Stimulated activated naive CD4-positive, alpha-beta T cell treated with Interleukin-2 at 50 U/mL for 16 hours (primary cell): ENCODE data around the gene FAM50A.
A peak's percentile ranks its signal among the peaks of the same experiment; 100 is the strongest.
"Not testable (repeated sequence)": the region's sequence is repeated elsewhere in the genome, so short reads cannot be mapped to it uniquely, and the experiment has no call there.

ENCODE experiments used
- DNase-seq: peaks from one replicate; lab custom pipeline; 2025; lab: John Stamatoyannopoulos, UW

FAM50A gene

DNA sequence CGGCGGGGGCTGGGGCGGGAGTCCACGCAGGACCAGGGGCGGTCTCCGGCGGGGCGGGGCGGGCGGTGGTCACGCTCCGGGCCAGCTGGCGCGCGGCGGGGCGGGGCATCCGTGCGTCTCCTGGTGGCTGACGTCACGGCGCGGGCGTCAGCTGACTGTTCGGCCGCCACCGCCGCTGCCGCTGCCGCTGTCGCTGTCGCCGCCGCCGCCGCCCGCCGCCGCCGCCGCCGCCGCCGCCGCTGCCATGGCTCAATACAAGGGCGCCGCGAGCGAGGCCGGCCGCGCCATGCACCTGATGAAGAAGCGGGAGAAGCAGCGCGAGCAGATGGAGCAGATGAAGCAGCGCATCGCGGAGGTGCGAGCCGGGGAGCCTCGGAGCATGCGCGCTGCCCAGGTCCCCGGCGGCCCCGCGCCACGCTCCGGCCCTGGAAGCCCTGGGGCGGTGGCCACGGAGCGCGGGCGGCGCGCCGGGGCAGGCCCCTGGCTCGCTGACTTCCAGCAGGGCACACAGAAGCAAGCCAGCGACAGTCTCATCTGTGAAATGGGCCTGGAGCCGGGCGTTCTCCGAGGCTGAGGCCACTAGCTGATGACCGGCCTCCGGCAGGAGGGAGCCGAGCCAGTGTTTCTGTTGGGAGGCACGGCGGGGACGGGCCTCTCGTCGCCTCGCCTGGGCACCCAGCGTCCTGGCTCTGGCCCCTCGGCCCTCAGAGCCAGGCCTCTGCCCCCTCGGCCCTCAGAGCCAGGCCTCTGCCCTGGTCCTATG is at the start of gene FAM50A:
TSS of gene FAM50A (plus strand) at position 150 of the 763 bp plus-strand sequence. CDS start at position 245, 95 bp downstream.
- peak; percentile 67 for DNase-seq

GRCh38 chrX:154396363-154396762 is 47.6 kb upstream of the FAM50A start:
- not testable (repeated sequence) for DNase-seq

GRCh38 chrX:154396973-154397887 is 46.7 kb upstream of the FAM50A start:
- DNase-seq, result peak; percentile 73

- peak; percentile 90 for DNase-seq
Observed at GRCh38 chrX:154397888-154398667, 45.9 kb upstream of the FAM50A start, which contains the start of gene RPL10. RPL10 (plus strand) TSS chrX:154398377; CDS start chrX:154398520, 143 bp downstream.

- DNase-seq, result peak; percentile 75
Observed at GRCh38 chrX:154398668-154399526, 45.0 kb upstream of the FAM50A start.

- no peak for DNase-seq
Observed at GRCh38 chrX:154399527-154400368, 44.2 kb upstream of the FAM50A start.

DNA sequence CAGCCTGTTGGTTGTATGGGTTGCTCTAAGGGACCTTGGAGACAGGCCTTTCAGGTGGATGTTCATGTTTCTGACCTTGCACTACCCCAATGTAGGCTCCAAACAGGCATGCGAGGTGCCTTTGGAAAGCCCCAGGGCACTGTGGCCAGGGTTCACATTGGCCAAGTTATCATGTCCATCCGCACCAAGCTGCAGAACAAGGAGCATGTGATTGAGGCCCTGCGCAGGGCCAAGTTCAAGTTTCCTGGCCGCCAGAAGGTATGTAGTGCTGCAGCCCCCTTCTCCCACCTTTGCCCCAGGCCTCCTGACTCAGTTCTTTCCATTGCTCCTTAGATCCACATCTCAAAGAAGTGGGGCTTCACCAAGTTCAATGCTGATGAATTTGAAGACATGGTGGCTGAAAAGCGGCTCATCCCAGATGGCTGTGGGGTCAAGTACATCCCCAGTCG is 43.5 kb upstream of the FAM50A start:
- DNase-seq, result not testable (repeated sequence)

DNA sequence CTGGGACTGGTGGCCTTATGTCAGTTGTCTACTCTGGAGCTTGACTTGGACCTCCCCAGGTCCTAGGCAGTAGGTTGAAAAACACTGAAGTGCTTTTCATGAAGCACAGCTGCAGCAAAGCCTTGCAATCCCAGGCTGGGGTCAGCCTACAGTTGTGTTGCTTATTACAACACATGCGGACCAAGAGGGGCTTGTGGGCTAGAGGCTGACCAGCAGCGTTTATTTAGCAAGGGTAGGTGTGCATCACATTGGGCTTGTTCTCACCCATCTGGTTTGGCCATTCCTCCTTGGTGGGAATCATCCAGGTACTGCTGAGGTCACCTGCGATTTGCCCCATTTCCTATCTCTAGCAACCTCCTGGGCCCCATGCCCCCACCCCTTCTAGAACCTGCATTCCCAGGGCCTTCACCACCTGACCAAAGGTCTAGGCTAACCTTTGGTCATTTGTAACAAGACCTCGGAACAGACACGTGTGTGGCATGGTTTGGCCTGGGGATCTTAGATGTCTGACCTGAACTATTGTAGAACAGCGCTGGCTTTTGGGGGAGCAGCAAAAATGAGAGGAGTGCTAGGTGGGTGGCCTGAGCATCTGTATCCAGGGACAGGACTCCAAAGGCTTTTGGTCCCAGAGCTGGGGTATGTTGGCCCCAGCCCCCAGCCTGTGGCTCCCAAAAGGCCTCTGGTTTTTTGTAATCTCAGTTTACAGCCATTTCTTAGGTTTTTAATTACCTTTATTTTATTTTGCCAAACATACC is 42.7 kb upstream of the FAM50A start:
- no peak for DNase-seq

DNA sequence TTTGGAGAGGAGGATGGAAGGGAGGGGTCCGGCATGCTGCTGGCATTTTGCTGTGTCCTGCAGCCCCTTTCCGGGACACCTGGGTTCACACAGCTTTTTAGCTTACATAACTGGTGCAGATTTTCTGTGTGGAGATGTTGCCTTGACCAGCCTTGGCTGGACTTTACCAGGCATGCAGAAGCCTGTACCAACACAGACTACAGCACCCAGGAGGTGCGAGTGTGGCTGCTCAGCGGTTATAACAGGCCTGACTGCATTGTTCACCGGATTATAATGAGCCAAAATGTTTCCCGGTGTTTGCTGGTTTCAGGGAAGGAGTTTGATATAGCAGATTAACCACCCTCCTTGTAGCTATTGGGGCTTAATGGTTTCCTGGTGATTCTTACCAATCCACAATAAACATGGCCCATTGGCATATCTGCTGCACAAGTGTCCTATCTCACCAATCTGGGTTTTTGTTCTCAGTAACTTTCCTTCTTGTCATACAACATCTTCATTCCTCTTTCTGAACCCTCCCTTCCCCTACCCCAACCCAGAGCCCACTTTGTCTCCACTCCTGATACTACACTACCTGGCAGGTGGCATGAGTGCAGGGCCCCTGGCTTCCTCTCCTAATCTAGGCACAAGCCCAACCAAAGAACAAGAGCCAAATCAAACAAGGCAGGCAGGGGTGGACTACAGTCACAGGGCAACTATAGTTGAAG is 41.9 kb upstream of the FAM50A start:
- no peak for DNase-seq

DNA sequence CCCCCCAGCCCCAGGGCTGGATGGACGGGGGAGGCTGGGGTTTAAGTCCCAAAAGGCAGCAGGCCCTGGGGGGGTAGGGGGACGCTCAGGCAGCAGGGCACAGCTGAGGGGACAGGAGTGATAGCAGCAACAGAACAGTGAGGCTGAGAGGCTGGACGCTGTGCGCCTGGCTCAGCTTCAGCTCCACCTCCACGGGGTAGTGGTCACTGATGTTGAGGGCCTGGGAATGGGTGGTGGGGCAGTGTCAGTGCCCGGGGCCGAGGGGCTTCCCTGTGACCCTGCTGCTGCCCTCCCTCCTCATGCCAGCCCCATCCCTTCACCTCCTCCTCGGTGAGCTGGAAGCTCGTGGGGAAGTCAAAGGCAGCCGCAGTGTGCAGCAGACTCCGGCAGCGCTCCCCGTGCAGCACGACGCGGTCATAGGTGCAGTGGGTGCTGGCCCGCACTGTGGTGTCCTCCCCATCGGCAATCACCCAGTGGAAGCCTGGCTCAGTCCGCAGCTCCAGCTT is 41.3 kb upstream of the FAM50A start:
- DNase-seq, result no peak

DNA sequence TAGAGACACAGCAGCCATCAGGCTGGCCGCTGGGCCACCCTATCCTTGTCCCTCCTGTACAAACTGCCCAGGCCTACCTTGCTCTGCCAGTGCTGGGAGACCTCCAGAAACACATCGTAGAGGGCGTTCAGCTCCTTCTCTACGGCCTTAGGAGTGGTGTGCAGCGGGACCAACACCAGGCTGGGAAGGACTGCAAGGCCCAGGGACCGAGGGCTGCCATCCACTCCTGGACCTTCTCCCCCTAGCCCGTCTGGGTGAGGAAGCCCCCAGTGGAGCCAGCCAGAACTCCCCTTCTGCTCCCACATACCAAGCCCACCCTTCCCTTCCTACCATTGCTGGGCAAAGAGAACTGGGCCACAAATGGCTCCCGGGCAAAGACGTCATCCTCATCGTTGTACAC is 40.7 kb upstream of the FAM50A start:
- no peak for DNase-seq

DNA sequence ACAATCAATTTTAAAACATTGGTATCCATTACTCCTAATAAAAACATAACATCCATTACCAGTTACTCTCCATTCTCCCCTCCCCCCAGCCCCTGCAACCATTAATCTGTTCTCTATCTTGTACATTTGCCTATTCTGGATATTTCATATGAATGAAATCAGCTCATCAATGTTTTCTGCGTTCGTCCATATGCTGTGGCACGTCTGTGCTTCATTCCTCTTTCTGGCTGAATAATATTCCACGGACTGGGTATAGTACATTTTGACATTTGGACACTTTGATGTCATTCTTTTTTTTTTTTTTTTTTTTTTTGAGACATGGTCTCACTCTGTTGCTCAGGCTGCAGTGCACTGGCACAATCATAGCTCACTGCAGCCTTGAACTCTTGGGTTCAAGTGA is 40.1 kb upstream of the FAM50A start:
- DNase-seq, result no peak

DNA sequence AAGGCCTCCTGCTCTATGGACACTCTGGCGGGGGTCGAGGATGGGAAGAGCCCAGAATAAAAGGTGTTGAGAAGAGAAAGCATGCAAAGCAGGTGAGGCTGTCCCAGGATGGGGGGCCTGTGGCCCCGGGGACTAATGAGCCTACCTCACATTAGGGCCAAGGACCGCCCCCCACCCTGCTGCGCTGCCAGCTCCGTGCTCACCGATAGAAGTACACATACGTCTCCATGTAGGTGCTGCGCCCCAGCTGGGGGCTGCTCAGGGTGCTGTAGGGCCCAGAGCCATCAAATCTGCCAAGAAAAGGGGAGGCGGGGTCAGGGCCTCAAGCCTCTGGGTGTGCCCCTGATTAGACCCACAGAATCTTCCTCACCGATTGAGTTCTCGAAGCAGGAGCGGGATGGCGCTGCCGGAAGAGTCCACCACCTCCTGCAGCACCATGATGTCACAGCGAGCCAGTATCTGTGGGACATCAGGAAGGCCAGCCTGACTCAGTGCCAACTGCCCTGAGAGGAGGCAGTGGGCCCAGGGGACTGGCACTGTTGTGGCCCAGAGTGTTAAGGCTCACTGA is 39.2 kb upstream of the FAM50A start:
- DNase-seq, result no peak

DNA sequence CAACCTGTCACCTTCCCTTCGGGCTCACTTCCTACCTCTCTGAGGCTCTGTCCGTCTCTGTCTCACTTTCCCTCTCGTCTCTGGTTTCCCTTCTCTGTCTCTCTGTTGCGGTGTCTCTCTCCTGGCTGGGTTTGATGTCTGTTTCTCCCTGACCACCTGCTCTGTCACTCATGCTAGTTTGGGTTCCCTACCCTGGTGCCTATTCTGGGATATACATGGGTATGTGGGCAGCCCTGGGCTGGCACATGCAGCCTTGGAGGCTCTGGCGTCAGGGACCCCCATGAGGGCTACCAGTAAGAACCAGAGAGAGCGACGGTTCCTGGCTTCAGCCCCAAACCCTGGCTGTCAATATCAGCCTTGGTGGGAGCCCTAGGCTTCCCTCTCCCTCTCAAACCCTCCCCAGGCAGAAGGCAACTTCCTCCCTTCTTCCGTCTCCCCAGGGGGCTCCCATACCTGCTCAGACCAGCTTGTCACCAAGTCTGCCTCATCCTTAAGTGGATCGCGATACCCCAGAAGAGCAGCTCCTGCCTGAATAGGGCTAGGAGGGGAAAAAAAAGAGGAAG is 35.2 kb upstream of the FAM50A start:
- no peak for DNase-seq

GRCh38 chrX:154409222-154409871 is 34.6 kb upstream of the FAM50A start, which contains the start of gene DNASE1L1:
DNASE1L1 (minus strand) TSS chrX:154409254; CDS start chrX:154405568, 3,686 bp downstream.
- DNase-seq, result no peak

DNA sequence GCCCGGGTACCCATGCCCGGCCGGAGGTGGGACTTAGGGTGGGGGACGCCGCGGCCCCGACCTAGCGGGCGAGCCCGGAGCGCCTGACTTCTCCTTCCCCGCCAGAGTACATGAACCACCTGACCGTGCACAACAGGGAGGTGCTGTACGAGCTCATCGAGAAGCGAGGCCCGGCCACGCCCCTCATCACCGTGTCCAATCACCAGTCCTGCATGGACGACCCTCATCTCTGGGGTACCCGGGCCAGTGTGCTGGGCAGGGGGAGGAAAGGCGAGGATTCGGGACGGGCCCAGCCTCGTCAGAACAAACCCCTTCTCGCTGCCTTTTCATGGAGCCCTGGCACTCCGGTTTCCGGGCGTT is 32.0 kb upstream of the FAM50A start:
- peak; percentile 42 for DNase-seq

- no peak for DNase-seq
Observed at GRCh38 chrX:154412468-154412867, 31.5 kb upstream of the FAM50A start.
